ENCODE measurements around the gene HSFX3.

The HSFX3 gene

GRCh38 chrX:149518236-149518635, 31.5 kb downstream of the HSFX3 start:
- DNase-seq (ENCODE audit: low read depth): no peak
- TF ChIP-seq CTCF (conservative IDR thresholded peaks at IDR 0.05; ENCODE audit: low read length): no peak
- no peak overlapping the region for H3K4me3 ChIP-seq (ENCODE audit: low read length)

GRCh38 chrX:149517308-149517707, 32.4 kb downstream of the HSFX3 start:
- no peak for TF ChIP-seq CTCF (conservative IDR thresholded peaks at IDR 0.05; ENCODE audit: low read length)

GRCh38 chrX:149516604-149517003, 33.1 kb downstream of the HSFX3 start:
- no peak for TF ChIP-seq CTCF (conservative IDR thresholded peaks at IDR 0.05; ENCODE audit: low read length)
- DNase-seq (ENCODE audit: low read depth): no peak
- no peak overlapping the region for H3K4me3 ChIP-seq (ENCODE audit: low read length)

More at GRCh38 chrX:149517308-149517707, 32.4 kb downstream of the HSFX3 start:
- H3K4me3 ChIP-seq (ENCODE audit: low read length): no peak overlapping the region
- DNase-seq (ENCODE audit: low read depth): no peak

- no peak for TF ChIP-seq CTCF (conservative IDR thresholded peaks at IDR 0.05; ENCODE audit: low read length)
Observed at GRCh38 chrX:149515954-149516602, 33.6 kb downstream of the HSFX3 start.

GRCh38 chrX:149513825-149514428, 35.8 kb downstream of the HSFX3 start:
- peak; percentile 55 for DNase-seq (ENCODE audit: low read depth)
- TF ChIP-seq CTCF (conservative IDR thresholded peaks at IDR 0.05; ENCODE audit: low read length): no peak
- no peak overlapping the region for H3K4me3 ChIP-seq (ENCODE audit: low read length)

More at GRCh38 chrX:149515954-149516602, 33.6 kb downstream of the HSFX3 start:
- H3K4me3 ChIP-seq (ENCODE audit: low read length): no peak overlapping the region
- no peak for DNase-seq (ENCODE audit: low read depth)

GRCh38 chrX:149512225-149512885, 37.4 kb downstream of the HSFX3 start:
- DNase-seq (ENCODE audit: low read depth): peak; percentile 43
- peak; percentile 66 for TF ChIP-seq CTCF (conservative IDR thresholded peaks at IDR 0.05; ENCODE audit: low read length)
- no peak overlapping the region for H3K4me3 ChIP-seq (ENCODE audit: low read length)
